Heart left ventricle (tissue), 13 donors: ENCODE results near the gene JAG1.

ENCODE experiments used
- CTCF ChIP-seq, 12 donors: fragments of 200-600 bp; sonication (generic) in 4 of 12; IDR thresholded peaks; one replicate each; pipeline versions ENCODE4 v1.5.0 to v1.8.0; 2018 to 2022; ENCODE audit warnings: antibody characterized with exemption in 12 of 12, mild to moderate bottlenecking in 5 of 12
- POLR2A ChIP-seq, 2 donors: fragments of 450-650 bp; IDR thresholded peaks; one replicate each; pipeline ENCODE4 v1.6.1; 2017; ENCODE audit warnings: antibody characterized with exemption in 2 of 2, mild to moderate bottlenecking in 2 of 2, moderate library complexity in 2 of 2
- donor health status: ischemic (EF 13 %, LVEDD 7.1; RV severe dilation, severe dysfunction).
- donor health status: DM: no; HTN: yes; CAD: no.
- donor health status: DM: no; HTN: no; CAD: no.
- donor health status: ischemic (EF 25% LVEDD 6.9; RV normal size, moderate dysfunction).
- donor health status: ischemic (EF 25% LVEDD 5.7; RV mildly dilated, moderate dysfunction).
- donor health status: ischemic (EF 35%, LVEDD 5.7; RV mildly dilated, moderate dysfunction).
- donor health status: nonischemic (EF 11% LVEDD 7.7; RV severe dilation, severe dysfunction).
- donor health status: DM: yes; HTN: yes; CAD: no.
- donor health status: PGD.
- donor health status: ischemic (EF 29% LVEDD 5.4; RV normal size, mild dysfunction).
- donor health status: nonischemic (EF 23%, LVEDD 6.1; RV moderate dilation, normal function).

DNA sequence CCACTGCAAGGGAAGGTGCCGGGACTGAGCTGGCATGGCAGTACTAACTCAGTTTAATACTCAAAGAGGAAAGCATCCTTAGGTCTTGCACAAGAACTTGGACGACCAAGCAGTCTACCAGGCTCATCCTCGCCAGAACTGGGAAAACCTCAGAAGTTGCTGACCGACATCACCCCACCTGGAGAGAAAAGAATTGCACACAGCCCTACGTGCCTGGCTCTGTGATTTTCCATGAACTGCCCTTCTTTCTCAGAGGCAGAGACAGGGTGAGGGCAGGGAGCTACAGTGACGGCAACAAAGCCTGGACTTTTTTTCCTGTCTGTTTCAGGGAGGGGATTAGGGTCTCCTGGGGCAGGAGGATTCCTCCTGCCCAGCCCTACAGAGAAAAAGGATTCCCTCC lies 8.0 kb downstream of the JAG1 start:
- TF ChIP-seq CTCF (IDR thresholded peaks at IDR 0.05) = no peak
- TF ChIP-seq POLR2A (IDR thresholded peaks at IDR 0.05) = no peak
